HG02759 (cell line): Measurements from ENCODE around the gene RIN3.
A peak's percentile ranks its signal among the peaks of the same experiment; 100 is the strongest.

Source experiments
- ATAC-seq: cut with Tn5 transposase; IDR thresholded peaks from one replicate; pipeline ENCODE4 v1.9.1; 2021; ENCODE audit warnings: mild to moderate bottlenecking, moderate library complexity; ENCODE audit not compliant: unreplicated experiment

RIN3 gene

GRCh38 chr14:92595267-92595666, 81.7 kb downstream of the RIN3 start:
- no peak for ATAC-seq

GRCh38 chr14:92596331-92596907, 82.8 kb downstream of the RIN3 start:
- ATAC-seq, result no peak

GRCh38 chr14:92597906-92598905, 84.6 kb downstream of the RIN3 start:
- no peak for ATAC-seq

GRCh38 chr14:92599811-92600210, 86.2 kb downstream of the RIN3 start:
- ATAC-seq, result no peak

- ATAC-seq, result no peak
Observed at GRCh38 chr14:92600318-92601053, 86.9 kb downstream of the RIN3 start.

- ATAC-seq, result no peak
Observed at GRCh38 chr14:92601131-92601710, 87.6 kb downstream of the RIN3 start.

GRCh38 chr14:92601757-92602417, 88.3 kb downstream of the RIN3 start:
- no peak for ATAC-seq

GRCh38 chr14:92603309-92604242, 90.0 kb downstream of the RIN3 start:
- ATAC-seq, result no peak

GRCh38 chr14:92605274-92605940, 91.8 kb downstream of the RIN3 start:
- no peak for ATAC-seq

- ATAC-seq, result no peak
Observed at GRCh38 chr14:92607251-92607650, 93.7 kb downstream of the RIN3 start.

GRCh38 chr14:92607702-92608429, 94.3 kb downstream of the RIN3 start:
- ATAC-seq, result no peak

- ATAC-seq, result no peak
Observed at GRCh38 chr14:92609955-92610354, 96.4 kb downstream of the RIN3 start.

GRCh38 chr14:92610849-92611271, 97.3 kb downstream of the RIN3 start:
- no peak for ATAC-seq

GRCh38 chr14:92613008-92613658, 99.6 kb downstream of the RIN3 start:
- ATAC-seq, result no peak

- no peak for ATAC-seq
Observed at GRCh38 chr14:92613681-92614260, 100.2 kb downstream of the RIN3 start.

- ATAC-seq, result peak; percentile 90
Observed at GRCh38 chr14:92615451-92615850, 101.9 kb downstream of the RIN3 start.

- no peak for ATAC-seq
Observed at GRCh38 chr14:92616178-92616577, 102.6 kb downstream of the RIN3 start.
